TTC549 (cell line): ENCODE measurements around the gene TMEM254.
A peak's percentile ranks its signal among the peaks of the same experiment; 100 is the strongest.
"Not testable (repeated sequence)": the region's sequence is repeated elsewhere in the genome, so short reads cannot be mapped to it uniquely, and the experiment has no call there.

Experiments
- FAIRE-seq: peaks from 2 replicates; lab custom pipeline; 2012; peaks lifted over from hg19 to GRCh38; lab: Jason Lieb, UNC

The TMEM254 gene, protein sequence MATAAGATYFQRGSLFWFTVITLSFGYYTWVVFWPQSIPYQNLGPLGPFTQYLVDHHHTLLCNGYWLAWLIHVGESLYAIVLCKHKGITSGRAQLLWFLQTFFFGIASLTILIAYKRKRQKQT

DNA sequence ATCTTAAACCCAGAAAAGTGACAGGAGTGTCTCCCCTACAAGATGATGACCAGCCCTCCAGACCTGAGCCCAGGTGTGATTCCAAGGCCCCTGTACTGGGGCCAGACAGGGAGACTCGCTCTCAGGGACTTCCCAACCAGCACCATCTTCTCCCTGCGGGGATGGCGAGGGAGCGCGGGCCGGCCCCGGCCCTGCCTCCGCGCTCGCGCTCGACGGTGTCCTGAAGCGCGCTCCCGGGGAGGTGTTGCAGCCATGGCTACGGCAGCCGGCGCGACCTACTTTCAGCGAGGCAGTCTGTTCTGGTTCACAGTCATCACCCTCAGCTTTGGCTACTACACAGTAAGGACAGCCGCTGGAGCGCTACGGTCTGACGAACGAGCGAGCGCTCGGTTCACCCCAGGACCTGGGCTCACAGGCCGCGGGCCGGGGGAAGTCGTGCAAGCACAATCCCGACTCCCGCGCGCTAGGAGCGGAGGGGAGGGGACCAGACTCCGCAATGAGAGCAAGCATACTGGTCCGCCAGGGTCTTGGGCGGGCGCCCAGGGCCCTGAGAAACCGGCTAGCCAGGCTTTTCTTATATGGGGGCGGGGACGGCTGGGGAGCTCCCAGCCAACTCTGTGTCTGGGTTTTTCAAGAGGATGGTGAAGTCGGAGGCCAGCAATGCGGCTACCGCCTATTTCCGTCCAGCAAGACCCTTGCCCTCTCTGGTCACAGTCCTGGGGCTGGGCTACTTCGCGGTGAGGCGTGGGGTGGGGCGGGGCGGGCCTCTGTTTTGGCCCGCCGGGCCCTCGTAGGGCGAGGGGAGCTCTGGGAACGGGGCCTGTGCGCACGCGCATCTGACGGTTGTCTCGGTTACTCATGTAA lies at the start of gene TMEM254:
TSS of gene TMEM254 (plus strand) at position 218 of the 864 bp plus-strand sequence. CDS start at position 253, 35 bp downstream.
- FAIRE-seq: no peak

DNA sequence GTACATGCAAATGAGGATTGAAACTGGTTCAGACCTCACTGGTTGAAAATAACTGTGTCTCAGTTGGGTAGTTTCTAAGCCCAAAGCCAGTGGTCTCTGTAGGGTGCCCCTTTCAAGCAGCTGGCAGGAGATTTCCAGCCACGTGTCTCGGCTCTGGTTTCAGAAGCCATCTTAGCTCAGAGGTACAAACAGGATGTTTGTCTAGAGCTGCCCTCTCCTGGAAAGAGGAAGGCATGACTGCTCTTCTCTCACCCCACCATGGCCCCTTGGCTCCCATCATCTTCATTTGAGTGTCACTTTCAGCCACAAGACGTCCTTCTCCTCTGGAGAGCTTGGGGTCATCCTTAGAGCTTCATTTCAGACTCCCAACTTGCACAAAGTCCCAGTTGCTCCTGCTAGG lies 49.3 kb upstream of the TMEM254 start:
- not testable (repeated sequence) for FAIRE-seq

DNA sequence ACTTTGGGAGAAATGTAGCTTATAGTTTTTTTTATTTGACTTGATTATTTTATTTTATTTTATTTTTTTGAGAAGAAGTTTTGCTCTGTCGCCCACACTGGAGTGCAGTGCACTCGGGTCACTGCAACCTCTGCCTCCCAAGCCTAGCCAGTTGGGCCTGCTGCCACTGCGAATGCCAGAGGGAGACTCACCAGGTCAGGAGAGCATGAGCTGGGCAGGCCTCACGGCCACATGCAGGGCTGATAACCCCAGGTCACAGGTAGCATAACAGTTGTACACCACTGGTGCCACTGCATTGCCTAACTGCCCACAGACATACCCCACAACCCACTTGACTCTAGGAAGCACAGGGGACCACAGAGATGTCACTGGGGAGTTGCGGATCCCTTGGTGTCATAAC lies 48.6 kb upstream of the TMEM254 start:
- FAIRE-seq: not testable (repeated sequence)

DNA sequence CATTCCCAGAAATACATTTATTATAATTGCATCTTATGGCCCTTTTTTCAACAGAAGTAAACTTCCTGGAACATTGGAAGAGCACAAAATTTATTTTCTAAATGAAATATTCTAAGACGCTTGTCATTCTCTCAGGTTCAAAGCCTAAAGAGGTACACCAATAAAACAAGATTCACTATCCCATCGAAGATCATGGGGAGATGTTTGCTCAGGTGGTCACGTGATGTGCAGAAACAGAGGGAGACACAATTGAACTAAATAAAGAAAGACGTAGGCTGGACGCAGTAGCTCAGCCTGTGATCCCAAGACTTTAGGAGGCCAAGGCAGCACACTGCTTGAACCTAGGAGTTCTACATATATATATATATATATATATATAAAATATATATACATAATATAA lies 46.0 kb upstream of the TMEM254 start:
- FAIRE-seq: no peak

DNA sequence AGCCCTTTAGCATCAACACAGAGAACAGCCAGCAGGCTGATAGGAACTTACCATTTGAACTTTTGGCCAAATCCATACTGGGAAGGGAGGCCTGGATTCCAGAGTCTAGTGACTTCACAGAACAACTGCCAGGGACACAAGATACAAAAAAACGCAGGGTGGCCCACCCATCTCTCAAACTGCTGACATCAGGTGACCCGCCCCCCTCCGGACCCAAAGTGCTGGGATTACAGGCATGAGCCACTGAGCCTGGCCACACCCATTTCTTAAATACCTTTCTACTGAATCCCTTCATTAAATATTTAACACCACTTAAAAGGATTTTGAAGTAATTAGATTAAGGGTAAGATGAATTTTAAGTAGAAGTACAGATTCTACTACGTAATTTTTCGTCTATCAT lies 43.7 kb upstream of the TMEM254 start:
- FAIRE-seq: not testable (repeated sequence)

DNA sequence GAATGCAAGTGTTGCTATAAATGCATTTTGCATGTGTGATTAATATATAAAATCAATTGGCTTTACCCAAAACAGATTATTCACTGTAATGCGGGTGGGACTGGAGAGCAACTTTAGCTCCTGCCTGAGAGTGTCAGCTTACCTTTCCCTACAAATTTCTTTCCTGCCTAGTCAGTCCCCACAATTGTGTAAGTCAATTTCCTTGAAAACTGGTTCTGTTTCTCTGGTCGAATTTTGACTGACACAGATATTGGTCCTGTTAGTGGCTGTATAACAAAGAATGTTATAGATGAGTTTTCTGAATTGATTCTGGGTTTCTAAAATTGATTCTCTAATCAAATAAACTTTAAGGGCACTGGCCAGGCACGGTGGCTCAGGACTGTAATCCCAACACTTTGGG lies 43.0 kb upstream of the TMEM254 start:
- FAIRE-seq: not testable (repeated sequence)

DNA sequence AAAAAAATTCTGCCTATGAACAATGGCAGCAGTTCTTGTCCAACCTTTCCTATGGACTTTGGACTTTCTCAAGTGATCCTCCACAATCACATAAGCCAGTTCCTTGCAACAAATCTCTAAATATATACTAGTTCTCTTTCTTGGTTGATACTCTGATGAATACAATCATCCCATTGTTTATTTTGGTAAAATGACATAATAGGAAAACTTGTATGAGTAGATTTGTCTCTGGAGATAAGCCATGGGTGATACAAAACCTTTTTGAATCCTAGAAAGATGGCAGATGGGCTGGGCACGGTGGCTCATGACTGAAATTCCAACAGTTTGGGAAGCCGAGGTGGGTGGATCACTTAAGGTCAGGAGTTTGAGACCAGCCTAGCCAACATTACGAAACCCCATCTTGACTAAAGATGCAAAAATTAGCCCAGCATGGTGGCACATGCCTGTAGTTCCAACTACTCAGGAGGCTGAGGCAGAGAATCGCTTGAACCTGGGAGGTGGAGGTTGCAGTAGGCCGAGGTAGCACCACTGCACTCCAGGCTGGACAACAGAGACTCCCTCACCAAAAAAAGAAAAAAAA lies 41.5 kb upstream of the TMEM254 start:
- FAIRE-seq: not testable (repeated sequence)

DNA sequence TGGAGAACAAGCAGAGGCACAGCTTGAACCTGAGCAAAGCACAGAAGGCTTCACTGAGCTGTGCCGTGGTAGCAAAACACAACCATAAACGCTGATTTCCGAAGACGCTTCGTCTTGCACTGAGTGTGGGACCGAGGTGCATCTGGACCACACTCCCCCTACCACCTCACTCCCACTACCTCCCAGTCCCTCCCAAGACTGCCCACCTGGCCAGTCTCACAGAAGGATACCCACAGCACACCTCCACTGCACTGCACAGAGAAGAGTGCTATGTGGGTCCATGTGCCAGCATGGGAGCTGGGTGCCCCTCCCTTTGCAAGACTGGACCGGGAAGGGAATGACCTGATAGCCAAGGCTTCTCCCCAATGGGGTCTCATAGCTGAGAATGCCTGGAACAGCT lies 40.2 kb upstream of the TMEM254 start:
- FAIRE-seq: not testable (repeated sequence)

DNA sequence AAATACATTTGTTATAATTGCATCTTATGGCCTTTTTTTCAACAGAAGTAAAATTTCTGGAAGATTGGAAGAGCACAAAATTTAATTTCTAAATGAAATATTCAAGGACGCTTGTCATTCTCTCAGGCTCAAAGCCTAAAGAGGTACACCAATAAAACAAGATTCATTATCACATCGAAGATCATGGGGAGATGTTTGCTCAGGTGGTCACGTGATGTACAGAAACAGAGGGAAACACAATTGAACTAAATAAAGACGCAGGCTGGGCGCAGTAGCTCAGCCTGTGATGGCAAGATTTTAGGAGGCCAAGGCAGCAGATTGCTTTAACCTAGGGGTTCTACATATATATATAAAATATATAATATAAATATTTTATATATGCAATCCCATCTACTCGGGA lies 37.3 kb upstream of the TMEM254 start:
- FAIRE-seq: no peak

DNA sequence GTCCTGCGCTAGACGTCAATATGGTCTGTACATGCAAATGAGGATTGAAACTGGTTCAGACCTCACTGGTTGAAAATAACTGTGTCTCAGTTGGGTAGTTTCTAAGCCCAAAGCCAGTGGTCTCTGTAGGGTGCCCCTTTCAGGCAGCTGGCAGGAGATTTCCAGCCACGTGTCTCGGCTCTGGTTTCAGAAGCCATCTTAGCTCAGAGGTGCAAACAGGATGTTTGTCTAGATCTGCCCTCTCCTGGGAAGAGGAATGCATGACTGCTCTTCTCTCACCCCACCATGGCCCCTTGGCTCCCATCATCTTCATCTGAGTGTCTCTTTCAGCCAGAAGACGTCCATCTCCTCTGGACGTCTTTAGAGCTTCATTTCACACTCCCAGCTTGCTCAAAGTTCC lies 33.5 kb upstream of the TMEM254 start:
- FAIRE-seq: not testable (repeated sequence)

DNA sequence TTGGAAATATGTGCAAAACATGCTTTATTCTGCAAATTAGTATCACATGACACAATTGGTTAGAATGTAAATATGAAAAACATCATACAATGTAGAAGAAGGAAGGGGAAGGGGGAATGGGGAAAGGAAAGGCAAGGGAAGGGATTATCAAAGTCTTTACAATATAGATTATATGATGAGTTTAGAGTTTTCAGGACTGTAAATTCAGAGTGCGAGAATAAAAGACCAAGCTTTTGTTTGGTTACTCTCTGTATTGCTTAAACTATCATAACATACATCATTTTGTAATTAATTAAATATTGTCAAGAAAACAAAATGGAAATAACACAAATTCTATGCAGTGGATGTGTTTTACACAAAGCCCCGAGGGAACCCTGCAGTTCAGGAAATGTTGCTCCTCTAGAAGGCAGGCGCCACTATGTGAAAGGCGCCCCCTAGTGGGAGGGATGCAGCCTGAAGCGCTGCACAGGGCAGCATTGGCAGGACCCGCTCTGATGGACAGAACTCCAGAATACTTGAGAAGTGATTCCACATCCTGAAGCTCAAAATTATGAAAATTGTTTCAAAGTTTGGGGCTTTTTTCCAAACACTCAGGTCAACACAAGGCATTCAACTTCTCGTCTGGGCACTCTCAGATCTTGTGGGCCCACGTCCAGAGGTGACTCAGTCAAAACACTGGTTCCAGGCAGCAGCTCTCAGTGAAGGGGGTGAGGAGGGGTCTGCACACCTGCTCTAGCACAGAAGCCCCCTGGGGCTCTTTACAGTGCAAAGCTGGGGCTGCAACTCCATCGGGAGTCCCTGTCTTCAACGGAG lies 31.6 kb upstream of the TMEM254 start:
- FAIRE-seq: no peak

DNA sequence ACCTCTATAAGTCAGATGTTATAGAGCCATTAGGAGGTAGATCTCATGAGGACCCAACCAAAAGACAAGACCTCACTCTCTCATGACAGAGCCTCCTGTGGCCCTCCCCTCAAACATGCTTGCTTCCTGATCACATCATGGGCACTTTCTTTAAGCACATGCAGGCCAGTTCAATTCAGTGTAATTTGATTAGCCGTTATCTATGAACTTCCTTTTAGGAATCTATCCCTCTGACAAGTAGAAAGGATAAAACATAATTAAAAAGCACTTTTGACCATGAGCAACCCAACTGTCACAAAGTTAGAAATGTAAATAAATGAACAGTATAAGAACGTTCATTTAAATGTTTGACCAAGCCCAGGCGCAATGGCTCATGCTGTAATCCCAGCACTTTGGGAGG lies 27.7 kb upstream of the TMEM254 start:
- no peak for FAIRE-seq

DNA sequence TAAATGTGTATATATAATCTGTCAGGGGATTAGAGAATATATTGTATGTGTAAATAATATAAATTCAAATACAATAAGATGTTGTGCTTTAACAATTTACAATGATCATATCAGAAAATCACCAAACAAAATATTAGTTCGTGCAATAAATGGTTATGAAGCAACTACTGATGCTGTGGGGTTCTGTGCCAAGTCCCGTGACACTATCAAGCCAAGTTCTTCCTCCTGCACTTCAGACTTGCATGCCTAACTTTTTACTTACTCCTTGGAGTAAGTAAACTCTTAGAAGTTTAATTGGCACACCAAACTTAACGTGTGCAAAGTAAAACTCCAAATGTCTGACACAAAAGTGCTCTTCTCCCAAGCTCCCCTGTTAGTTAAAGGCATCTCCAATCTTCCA lies 26.5 kb upstream of the TMEM254 start:
- no peak for FAIRE-seq

DNA sequence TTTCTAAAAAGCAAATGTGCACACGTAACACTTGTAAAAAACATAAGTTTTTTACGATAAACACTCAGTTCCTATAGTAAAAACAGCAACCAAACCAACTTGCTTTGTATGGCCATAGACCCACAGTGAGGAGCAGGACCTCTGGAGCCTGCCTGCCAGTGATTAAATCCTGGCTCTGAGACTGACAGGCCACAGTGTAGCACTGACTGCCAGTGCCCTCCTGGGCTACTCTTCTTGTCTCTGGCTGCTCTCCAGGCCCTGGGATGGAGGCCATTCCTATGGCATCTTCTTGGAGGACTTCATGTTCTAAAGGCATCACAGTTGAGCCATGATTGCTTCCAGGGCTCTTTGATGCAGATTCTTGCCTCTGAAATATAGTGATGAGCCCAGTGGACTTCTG lies 22.7 kb upstream of the TMEM254 start:
- FAIRE-seq: no peak

DNA sequence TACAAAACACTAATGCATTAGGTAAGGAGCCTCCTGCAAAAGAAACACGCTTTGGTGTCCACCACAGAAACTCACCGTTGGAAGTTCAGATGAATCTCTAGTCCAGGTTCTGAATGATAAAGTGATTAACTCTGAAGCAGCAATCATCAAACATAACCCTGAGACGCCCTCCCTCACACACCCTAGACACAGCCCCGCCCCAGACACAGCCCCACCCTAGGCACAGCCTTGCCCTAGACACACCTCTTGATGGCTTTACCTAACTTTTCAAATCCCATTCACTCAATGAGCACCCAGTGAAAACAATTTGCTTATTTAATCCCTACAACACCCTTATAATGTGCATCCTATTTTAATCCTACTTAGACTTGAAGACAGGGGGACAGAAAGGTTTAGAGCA lies 21.3 kb upstream of the TMEM254 start:
- FAIRE-seq: no peak

DNA sequence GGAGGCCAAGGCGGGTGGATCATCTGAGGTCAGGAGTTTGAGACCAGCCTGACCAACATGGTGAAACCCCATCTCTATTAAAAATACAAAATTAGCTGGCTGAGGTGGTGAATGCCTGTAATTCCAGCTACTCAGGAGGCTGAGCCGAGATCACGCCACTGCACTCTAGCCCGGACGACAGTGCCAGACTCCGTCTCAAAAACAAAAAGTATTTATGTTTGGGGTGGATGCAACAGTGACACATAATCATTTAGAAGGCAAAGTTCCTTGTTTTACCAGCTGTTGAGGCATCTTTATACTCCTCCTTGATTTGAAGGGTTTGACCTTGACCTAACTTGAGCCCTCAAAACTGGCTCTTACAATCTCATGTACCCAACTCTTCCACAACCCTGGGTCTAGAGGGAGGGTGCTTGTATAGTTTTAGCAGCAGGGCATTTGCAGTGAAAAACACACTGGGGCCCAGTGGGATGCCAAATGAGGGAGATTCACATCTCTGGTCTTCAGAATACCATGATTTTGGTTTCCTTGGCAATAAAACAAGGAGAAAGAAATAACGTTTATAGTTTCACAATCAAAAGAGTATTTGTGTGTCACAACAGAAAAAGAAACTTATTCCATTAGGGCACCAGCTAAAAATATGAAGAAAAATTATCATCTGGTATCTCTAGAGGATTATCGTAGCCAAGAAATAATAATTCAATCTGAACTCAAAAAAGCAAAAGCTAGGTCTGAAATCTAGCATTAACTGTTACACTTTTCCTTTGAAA lies 14.2 kb upstream of the TMEM254 start:
- no peak for FAIRE-seq

DNA sequence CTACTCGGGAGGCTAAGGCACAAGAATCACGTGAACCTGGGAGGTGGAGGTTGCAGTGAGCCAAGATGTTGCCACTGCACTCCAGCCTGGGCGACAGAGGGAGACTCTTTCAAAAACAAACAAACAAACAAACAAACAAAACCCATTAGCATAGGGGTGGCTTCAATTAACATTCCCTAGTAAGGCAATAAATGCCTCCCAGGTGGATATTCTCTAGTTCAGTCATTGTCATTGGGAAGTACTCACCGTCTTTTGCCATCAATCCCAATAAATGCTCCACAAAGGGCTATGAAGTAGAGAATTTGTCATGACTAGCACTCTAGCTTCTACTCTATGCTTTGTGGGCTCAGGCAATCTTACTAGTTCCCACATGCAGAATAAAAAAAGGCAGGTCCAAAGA lies 11.7 kb upstream of the TMEM254 start:
- no peak for FAIRE-seq

DNA sequence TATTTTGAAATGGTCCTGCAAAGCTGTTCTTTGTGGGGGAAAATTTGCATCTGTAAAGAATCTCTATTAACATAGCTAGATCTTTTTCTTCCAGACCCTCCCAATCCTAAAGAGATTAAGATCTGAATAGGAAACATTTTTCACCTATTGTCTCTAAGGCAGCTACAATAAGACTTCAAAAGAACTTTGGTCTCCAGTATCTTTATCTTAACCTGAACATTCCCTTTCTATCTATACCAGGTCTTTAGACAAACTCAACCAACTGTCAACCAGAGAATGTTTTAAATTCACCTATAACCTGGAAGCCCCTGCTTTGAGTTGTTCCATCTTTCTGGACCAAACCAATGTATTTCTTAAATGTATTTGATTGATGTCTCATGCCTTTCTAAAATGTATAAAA lies 10.6 kb upstream of the TMEM254 start:
- FAIRE-seq: not testable (repeated sequence)

DNA sequence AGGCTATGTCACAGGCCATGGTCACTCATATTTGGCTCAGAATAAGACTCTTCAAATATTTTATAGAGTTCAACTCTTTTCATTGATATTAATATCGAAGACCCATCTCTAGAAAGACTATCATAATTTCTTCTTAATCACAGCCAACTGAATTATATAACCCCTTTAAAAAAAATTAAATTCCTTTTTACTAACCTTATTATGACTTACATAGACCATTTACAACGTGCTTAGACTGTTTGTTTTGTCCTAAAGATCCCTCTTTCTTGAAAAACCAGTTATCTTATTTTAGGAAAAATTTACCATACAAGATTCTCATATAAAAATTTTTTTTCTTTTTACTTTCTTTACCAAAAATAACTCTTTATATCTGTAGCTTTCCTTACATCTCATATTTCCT lies 10.2 kb upstream of the TMEM254 start:
- FAIRE-seq: peak; percentile 29

DNA sequence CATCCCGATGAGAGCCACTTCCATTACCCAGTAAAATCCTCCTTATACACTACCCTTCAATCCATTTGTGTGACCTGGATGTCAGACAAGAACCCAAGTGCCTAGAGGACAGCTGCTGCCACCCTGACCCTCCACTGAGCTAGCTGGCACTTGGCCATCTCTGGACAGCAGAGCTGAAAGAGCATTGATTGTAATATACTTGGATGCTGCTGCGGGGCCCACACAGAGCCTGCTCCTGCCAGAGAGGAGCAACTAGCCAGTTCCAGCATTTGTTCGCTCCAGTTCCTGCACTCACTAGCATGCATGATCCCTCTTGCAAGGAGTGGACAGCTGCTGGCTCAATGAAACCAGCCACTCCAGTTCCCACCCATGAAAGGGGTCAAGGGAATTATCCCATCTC lies 8.4 kb upstream of the TMEM254 start:
- no peak for FAIRE-seq

DNA sequence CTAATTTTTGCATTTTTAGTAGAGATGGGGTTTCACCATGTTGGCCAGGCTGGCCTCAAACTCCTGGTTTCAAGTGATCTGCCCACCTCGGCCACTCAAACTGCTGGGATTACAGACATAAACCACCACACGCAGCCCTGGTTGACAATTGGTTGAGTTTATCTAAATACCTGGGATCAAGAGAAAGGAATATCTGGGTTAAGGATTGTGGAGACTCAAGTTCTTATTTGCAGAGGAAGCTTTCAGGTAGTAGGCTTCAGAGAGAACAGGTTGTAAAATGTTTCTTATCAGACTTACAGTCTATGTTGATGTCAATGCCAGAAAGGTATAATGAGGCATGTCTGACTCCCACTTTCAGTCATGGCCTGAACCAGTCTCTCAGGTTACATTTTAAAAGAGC lies 5.9 kb upstream of the TMEM254 start:
- no peak for FAIRE-seq

DNA sequence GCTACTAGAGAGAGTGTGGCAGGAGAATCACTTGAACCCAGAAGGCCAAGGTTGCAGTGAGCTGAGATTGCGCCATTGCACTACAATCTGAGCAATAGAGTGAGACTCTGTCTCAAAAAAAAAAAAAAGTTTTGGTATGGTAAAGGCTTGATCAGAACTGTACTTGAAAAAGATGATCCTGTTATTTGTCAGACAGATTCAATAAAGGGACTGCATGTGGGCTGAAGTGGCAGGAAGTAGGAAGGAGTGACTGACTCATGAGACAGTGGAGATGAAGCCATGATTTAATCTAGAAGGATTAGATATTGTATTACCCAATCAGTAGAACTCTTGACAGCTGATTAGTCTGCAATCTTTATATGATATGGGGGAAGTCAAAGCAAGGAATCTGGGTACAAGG lies 2.7 kb upstream of the TMEM254 start:
- FAIRE-seq: no peak
